Measurements from ENCODE around the gene FHL1. TPM values are rescaled to one million over a fixed set of nuclear protein-coding genes. Genes with fewer than 3 reads are reported as not detected.

FHL1 gene
- total and polyA plus RNA-seq, 4 donors, result 8.8 to 20.2 (median 15.0) TPM

DNA sequence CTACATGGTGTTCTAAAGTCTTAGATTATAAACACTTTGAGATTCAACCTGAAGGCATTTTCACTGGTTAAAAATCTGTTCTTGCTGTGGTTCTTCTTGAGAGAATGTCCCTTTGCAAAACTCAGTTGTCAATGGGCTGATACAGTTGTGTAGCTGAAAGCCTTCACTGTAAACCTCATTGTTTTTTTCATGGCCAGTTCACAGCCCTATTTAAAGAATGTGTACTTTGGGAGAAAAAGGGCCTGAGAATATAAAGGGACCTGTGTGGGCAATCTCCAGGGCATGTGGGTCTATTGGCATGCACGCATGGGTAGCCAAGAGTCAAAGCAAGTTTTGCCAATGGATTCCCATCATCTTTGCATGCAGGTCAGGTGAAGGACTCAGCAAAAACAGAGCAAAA, 111.6 kb downstream of the FHL1 start:
- peaks cover 0 to 5% (median 2%) of the 10 kb centered on the region in 4 donors for H3K4me1 ChIP-seq (ENCODE audit: control insufficient read depth in 4 of 4, insufficient read depth in 4 of 4, low read length in 3 of 4)
- no peak for DNase-seq (ENCODE audit: low spot score)
- H3K9ac ChIP-seq (ENCODE audit: low read depth in 1 of 2, low read length in 2 of 2), result no peak overlapping the region
- TF ChIP-seq, protein P1, sequence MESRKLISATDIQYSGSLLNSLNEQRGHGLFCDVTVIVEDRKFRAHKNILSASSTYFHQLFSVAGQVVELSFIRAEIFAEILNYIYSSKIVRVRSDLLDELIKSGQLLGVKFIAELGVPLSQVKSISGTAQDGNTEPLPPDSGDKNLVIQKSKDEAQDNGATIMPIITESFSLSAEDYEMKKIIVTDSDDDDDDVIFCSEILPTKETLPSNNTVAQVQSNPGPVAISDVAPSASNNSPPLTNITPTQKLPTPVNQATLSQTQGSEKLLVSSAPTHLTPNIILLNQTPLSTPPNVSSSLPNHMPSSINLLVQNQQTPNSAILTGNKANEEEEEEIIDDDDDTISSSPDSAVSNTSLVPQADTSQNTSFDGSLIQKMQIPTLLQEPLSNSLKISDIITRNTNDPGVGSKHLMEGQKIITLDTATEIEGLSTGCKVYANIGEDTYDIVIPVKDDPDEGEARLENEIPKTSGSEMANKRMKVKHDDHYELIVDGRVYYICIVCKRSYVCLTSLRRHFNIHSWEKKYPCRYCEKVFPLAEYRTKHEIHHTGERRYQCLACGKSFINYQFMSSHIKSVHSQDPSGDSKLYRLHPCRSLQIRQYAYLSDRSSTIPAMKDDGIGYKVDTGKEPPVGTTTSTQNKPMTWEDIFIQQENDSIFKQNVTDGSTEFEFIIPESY (IDR thresholded peaks at IDR 0.05), result no peak
- TF ChIP-seq NR2F2 (IDR thresholded peaks at IDR 0.05) (no peak), HNF4A (conservative IDR thresholded peaks at IDR 0.05) (no peak), SP1 (IDR thresholded peaks at IDR 0.05) (no peak), FOXA1 (IDR thresholded peaks at IDR 0.05) (no peak), FOXA2 (IDR thresholded peaks at IDR 0.05) (no peak), JUND (IDR thresholded peaks at IDR 0.05) (no peak), HNF4G (IDR thresholded peaks at IDR 0.05) (no peak), RXRA (IDR thresholded peaks at IDR 0.05) (no peak)
- TF ChIP-seq, protein P2, sequence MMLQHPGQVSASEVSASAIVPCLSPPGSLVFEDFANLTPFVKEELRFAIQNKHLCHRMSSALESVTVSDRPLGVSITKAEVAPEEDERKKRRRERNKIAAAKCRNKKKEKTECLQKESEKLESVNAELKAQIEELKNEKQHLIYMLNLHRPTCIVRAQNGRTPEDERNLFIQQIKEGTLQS (IDR thresholded peaks at IDR 0.05), result no peak
- TF ChIP-seq, protein P3, sequence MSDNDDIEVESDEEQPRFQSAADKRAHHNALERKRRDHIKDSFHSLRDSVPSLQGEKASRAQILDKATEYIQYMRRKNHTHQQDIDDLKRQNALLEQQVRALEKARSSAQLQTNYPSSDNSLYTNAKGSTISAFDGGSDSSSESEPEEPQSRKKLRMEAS (IDR thresholded peaks at IDR 0.05), result no peak
- TF ChIP-seq, protein P4, sequence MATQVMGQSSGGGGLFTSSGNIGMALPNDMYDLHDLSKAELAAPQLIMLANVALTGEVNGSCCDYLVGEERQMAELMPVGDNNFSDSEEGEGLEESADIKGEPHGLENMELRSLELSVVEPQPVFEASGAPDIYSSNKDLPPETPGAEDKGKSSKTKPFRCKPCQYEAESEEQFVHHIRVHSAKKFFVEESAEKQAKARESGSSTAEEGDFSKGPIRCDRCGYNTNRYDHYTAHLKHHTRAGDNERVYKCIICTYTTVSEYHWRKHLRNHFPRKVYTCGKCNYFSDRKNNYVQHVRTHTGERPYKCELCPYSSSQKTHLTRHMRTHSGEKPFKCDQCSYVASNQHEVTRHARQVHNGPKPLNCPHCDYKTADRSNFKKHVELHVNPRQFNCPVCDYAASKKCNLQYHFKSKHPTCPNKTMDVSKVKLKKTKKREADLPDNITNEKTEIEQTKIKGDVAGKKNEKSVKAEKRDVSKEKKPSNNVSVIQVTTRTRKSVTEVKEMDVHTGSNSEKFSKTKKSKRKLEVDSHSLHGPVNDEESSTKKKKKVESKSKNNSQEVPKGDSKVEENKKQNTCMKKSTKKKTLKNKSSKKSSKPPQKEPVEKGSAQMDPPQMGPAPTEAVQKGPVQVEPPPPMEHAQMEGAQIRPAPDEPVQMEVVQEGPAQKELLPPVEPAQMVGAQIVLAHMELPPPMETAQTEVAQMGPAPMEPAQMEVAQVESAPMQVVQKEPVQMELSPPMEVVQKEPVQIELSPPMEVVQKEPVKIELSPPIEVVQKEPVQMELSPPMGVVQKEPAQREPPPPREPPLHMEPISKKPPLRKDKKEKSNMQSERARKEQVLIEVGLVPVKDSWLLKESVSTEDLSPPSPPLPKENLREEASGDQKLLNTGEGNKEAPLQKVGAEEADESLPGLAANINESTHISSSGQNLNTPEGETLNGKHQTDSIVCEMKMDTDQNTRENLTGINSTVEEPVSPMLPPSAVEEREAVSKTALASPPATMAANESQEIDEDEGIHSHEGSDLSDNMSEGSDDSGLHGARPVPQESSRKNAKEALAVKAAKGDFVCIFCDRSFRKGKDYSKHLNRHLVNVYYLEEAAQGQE (IDR thresholded peaks at IDR 0.05), result no peak
- TF ChIP-seq, protein P5, sequence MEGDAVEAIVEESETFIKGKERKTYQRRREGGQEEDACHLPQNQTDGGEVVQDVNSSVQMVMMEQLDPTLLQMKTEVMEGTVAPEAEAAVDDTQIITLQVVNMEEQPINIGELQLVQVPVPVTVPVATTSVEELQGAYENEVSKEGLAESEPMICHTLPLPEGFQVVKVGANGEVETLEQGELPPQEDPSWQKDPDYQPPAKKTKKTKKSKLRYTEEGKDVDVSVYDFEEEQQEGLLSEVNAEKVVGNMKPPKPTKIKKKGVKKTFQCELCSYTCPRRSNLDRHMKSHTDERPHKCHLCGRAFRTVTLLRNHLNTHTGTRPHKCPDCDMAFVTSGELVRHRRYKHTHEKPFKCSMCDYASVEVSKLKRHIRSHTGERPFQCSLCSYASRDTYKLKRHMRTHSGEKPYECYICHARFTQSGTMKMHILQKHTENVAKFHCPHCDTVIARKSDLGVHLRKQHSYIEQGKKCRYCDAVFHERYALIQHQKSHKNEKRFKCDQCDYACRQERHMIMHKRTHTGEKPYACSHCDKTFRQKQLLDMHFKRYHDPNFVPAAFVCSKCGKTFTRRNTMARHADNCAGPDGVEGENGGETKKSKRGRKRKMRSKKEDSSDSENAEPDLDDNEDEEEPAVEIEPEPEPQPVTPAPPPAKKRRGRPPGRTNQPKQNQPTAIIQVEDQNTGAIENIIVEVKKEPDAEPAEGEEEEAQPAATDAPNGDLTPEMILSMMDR (IDR thresholded peaks at IDR 0.05; ENCODE audit: low read depth, low read length, missing input control), result no peak
- H3K27ac ChIP-seq (ENCODE audit: low read depth in 1 of 2, low read length in 2 of 2), result no peak overlapping the region
- no peaks in the 10 kb centered on the region for H3K9me3 ChIP-seq (ENCODE audit: control insufficient read depth in 4 of 4, low read length in 3 of 4)
- no peaks in the 10 kb centered on the region for H3K36me3 ChIP-seq (ENCODE audit: control insufficient read depth in 4 of 4, insufficient read depth in 3 of 4, low read depth in 1 of 4, low read length in 3 of 4)
- no peak overlapping the region for H3K4me3 ChIP-seq (ENCODE audit: low read depth in 1 of 3, low read length in 3 of 3)
- WGBS, result 95% methylated on average over 1 of the region's 1 CpG
- no peaks in the 10 kb centered on the region for H3K27me3 ChIP-seq (ENCODE audit: control insufficient read depth in 4 of 4, insufficient read depth in 4 of 4, low read length in 3 of 4)

DNA sequence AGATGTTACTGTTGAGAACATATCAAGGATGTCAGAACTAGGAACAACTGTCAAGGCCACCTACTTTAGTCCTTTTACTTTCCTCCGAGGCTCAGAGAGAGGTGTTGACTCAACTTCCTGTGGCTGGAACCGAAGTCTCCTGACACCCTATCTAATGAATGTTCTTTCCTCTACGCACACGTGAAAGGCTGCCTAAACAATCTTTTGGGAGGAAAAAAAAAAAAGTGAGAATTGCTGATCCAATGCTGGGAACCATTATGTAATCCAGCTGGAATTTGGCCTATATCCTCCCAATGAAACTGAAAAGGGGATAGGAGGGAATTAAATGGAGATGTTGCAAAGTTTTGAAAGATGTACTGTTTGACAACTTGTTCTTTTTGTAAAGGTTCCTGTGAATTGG, 112.2 kb downstream of the FHL1 start:
- peak overlapping the region in 1 of 2 donors; percentile 37 for H3K27ac ChIP-seq (ENCODE audit: low read depth in 1 of 2, low read length in 2 of 2)
- DNase-seq (ENCODE audit: low spot score), result no peak
- no peak overlapping the region for H3K9ac ChIP-seq (ENCODE audit: low read depth in 1 of 2, low read length in 2 of 2)
- no peak overlapping the region for H3K4me3 ChIP-seq (ENCODE audit: low read depth in 1 of 3, low read length in 3 of 3)
- H3K9me3 ChIP-seq (ENCODE audit: control insufficient read depth in 4 of 4, low read length in 3 of 4), result no peaks in the 10 kb centered on the region
- H3K4me1 ChIP-seq (ENCODE audit: control insufficient read depth in 4 of 4, insufficient read depth in 4 of 4, low read length in 3 of 4), result peaks cover 0 to 5% (median 2%) of the 10 kb centered on the region in 4 donors
- WGBS, result 13% methylated on average over 4 of the region's 4 CpGs
- H3K27me3 ChIP-seq (ENCODE audit: control insufficient read depth in 4 of 4, insufficient read depth in 4 of 4, low read length in 3 of 4), result no peaks in the 10 kb centered on the region
- no peaks in the 10 kb centered on the region for H3K36me3 ChIP-seq (ENCODE audit: control insufficient read depth in 4 of 4, insufficient read depth in 3 of 4, low read depth in 1 of 4, low read length in 3 of 4)
- no peak for TF ChIP-seq NR2F2 (IDR thresholded peaks at IDR 0.05)
- peak in 1 of 2 donors; percentile 42 for TF ChIP-seq RXRA (IDR thresholded peaks at IDR 0.05)
- TF ChIP-seq HNF4G (IDR thresholded peaks at IDR 0.05), result no peak
- no peak for TF ChIP-seq FOXA2 (IDR thresholded peaks at IDR 0.05)
- no peak for TF ChIP-seq RAD21 (IDR thresholded peaks at IDR 0.05)
- TF ChIP-seq EGR1 (IDR thresholded peaks at IDR 0.05; ENCODE audit: low read depth in 2 of 2), result no peak
- TF ChIP-seq SP1 (IDR thresholded peaks at IDR 0.05), result peak; percentile 52
- TF ChIP-seq, protein P3 (IDR thresholded peaks at IDR 0.05), result peak; percentile 33
- TF ChIP-seq, protein P4 (IDR thresholded peaks at IDR 0.05), result no peak
- TF ChIP-seq, protein P5 (IDR thresholded peaks at IDR 0.05; ENCODE audit: low read depth, low read length, missing input control), result no peak
- TF ChIP-seq YY1 (IDR thresholded peaks at IDR 0.05), result peak; percentile 37
